ENCODE results near the gene KCNAB1. TPM values are rescaled to one million over a fixed set of nuclear protein-coding genes. Genes with fewer than 3 reads are reported as not detected.
A peak's percentile ranks its signal among the peaks of the same experiment; 100 is the strongest.

KCNAB1 gene
- total and polyA plus RNA-seq, 4 donors = 0.76 to 2.8 (median 1.0) TPM

DNA sequence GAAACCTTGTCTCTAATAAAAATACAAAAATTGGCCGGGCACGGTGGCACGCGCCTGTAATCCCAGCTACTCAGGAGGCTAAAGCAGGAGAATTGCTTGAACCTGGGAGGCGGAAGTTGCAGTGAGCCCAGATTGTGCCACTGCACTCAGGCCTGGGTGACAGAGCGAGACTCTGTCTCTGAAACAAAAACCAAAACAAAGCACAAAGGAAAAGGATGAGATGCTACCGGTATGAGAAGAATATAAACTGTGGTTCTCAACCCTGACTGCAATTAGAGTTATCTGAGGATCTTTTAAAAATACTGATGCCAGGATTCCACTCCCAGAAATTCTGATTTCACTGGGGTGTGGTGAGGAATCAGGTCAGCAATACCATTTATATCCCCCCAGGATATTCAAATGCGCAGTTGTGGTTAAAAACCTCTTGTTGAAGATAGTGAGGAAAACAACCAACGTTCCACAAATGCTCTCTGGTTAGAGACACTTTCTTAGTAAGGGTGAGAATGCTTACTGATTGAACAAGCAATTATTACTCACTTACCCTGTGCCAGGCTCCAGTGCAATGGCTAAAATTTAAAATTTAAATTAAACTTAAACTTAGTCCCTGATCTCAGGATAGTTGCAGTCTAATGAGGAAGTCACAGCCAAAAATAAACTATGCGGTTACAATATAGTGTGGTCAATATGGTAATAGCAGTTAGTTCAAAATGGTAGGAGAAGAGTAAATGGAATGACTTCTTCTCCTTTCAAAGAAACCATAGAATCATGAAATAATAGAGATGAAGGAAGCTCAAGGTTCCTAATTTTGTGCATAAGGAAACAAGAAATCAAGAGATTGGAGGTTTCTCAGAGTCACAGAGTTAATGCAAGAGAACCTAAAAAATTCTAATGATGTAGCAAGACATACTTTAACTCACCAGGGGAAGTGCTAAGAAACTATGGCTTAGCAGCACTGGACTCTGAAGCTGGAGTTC is 325.0 kb downstream of the KCNAB1 start:
- H3K4me1 ChIP-seq (ENCODE audit: control insufficient read depth in 4 of 4, insufficient read depth in 4 of 4, low read length in 3 of 4) = no peaks in the 10 kb centered on the region
- no peaks in the 10 kb centered on the region for H3K36me3 ChIP-seq (ENCODE audit: control insufficient read depth in 4 of 4, insufficient read depth in 3 of 4, low read depth in 1 of 4, low read length in 3 of 4)
- no peaks in the 10 kb centered on the region for H3K27me3 ChIP-seq (ENCODE audit: control insufficient read depth in 4 of 4, insufficient read depth in 4 of 4, low read length in 3 of 4)
- WGBS = 85% methylated on average over 10 of the region's 10 CpGs
- H3K27ac ChIP-seq (ENCODE audit: low read depth in 1 of 2, low read length in 2 of 2) = no peak overlapping the region
- DNase-seq (ENCODE audit: low spot score) = no peak
- no peak overlapping the region for H3K4me3 ChIP-seq (ENCODE audit: low read depth in 1 of 3, low read length in 3 of 3)
- H3K9me3 ChIP-seq (ENCODE audit: control insufficient read depth in 4 of 4, low read length in 3 of 4) = no peaks in the 10 kb centered on the region
- no peak for TF ChIP-seq HNF4G (IDR thresholded peaks at IDR 0.05)
- no peak for TF ChIP-seq YY1 (IDR thresholded peaks at IDR 0.05)
- TF ChIP-seq FOXA2 (IDR thresholded peaks at IDR 0.05) = no peak
- TF ChIP-seq REST (IDR thresholded peaks at IDR 0.05) = no peak
- TF ChIP-seq RAD21 (IDR thresholded peaks at IDR 0.05) = no peak
- TF ChIP-seq EGR1 (IDR thresholded peaks at IDR 0.05; ENCODE audit: low read depth in 2 of 2) = no peak
- no peak for TF ChIP-seq GABPA (IDR thresholded peaks at IDR 0.05 in 1 of 2, conservative IDR thresholded peaks at IDR 0.05 in 1 of 2)
- no peak for TF ChIP-seq CTCF (IDR thresholded peaks at IDR 0.05; ENCODE audit: low read depth, low read length, missing input control)
- H3K9ac ChIP-seq (ENCODE audit: low read depth in 1 of 2, low read length in 2 of 2) = no peak overlapping the region

DNA sequence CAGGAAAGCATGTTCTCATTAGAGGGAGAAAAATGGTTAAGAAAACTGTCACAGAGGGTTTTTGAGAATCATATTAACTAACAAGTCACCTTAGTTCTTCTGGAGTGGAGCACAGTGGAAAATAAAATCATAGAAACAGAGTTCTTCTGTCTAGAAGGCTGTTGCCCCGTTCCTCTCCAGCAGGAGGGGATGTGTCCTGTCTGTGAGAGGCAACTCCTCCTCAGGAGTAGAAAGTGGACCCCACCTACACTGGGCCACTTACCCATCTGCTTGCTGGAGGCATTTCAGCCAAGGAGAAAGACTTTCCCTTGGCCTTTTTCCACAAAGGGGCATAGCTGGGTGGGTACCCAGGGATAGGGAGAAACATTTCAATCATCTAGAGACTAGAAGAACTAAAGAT is 327.9 kb downstream of the KCNAB1 start:
- TF ChIP-seq FOXA1 (IDR thresholded peaks at IDR 0.05) = no peak
- peak in 1 of 2 donors; percentile 15 for TF ChIP-seq RAD21 (IDR thresholded peaks at IDR 0.05)
- H3K4me1 ChIP-seq (ENCODE audit: control insufficient read depth in 4 of 4, insufficient read depth in 4 of 4, low read length in 3 of 4) = no peaks in the 10 kb centered on the region
- no peaks in the 10 kb centered on the region for H3K36me3 ChIP-seq (ENCODE audit: control insufficient read depth in 4 of 4, insufficient read depth in 3 of 4, low read depth in 1 of 4, low read length in 3 of 4)
- no peak overlapping the region for H3K9ac ChIP-seq (ENCODE audit: low read depth in 1 of 2, low read length in 2 of 2)
- H3K4me3 ChIP-seq (ENCODE audit: low read depth in 1 of 3, low read length in 3 of 3) = no peak overlapping the region
- no peaks in the 10 kb centered on the region for H3K9me3 ChIP-seq (ENCODE audit: control insufficient read depth in 4 of 4, low read length in 3 of 4)
- H3K27ac ChIP-seq (ENCODE audit: low read depth in 1 of 2, low read length in 2 of 2) = no peak overlapping the region
- no peaks in the 10 kb centered on the region for H3K27me3 ChIP-seq (ENCODE audit: control insufficient read depth in 4 of 4, insufficient read depth in 4 of 4, low read length in 3 of 4)
- WGBS = 49% methylated on average over 1 of the region's 1 CpG
- DNase-seq (ENCODE audit: low spot score) = no peak

All from liver (tissue), 9 donors.